ENCODE data around the gene BTD.
"Not testable (repeated sequence)": the region's sequence is repeated elsewhere in the genome, so short reads cannot be mapped to it uniquely, and the experiment has no call there.

The BTD gene

GRCh38 chr3:15604584-15604983 lies 3.0 kb downstream of the BTD start:
- not testable (repeated sequence) for DNase-seq

- DNase-seq: no peak
Measured at GRCh38 chr3:15606434-15606891, 4.9 kb downstream of the BTD start.

- no peak for DNase-seq
Measured at GRCh38 chr3:15610082-15610759, 8.7 kb downstream of the BTD start.

GRCh38 chr3:15611018-15611417 lies 9.5 kb downstream of the BTD start:
- no peak for DNase-seq

- DNase-seq: no peak
Measured at GRCh38 chr3:15612001-15612400, 10.5 kb downstream of the BTD start.

- no peak for DNase-seq
Measured at GRCh38 chr3:15614958-15615357, 13.4 kb downstream of the BTD start.

- no peak for DNase-seq
Measured at GRCh38 chr3:15616053-15616452, 14.5 kb downstream of the BTD start.

GRCh38 chr3:15619659-15620464 lies 18.3 kb downstream of the BTD start:
- not testable (repeated sequence) for DNase-seq

- no peak for DNase-seq
Measured at GRCh38 chr3:15623535-15624440, 22.2 kb downstream of the BTD start.

GRCh38 chr3:15628967-15629366 lies 27.4 kb downstream of the BTD start:
- DNase-seq: no peak

- DNase-seq: no peak
Measured at GRCh38 chr3:15629860-15630597, 28.5 kb downstream of the BTD start.

GRCh38 chr3:15630646-15631350 lies 29.3 kb downstream of the BTD start:
- no peak for DNase-seq

- no peak for DNase-seq
Measured at GRCh38 chr3:15631426-15632211, 30.1 kb downstream of the BTD start.

GRCh38 chr3:15632212-15632580 lies 30.7 kb downstream of the BTD start:
- no peak for DNase-seq

GRCh38 chr3:15633159-15633558 lies 31.6 kb downstream of the BTD start:
- DNase-seq: no peak

- no peak for DNase-seq
Measured at GRCh38 chr3:15633766-15634598, 32.4 kb downstream of the BTD start.

GRCh38 chr3:15634671-15635070 lies 33.1 kb downstream of the BTD start:
- DNase-seq: no peak

- DNase-seq: no peak
Measured at GRCh38 chr3:15635121-15635661, 33.6 kb downstream of the BTD start.

GRCh38 chr3:15636028-15636709 lies 34.6 kb downstream of the BTD start:
- no peak for DNase-seq

All from NCI-H1436 treated with DMSO at 0.1 percent for 48 hours (cell line).